ENCODE results near the gene PRDM11. TPM values are rescaled to one million over a fixed set of nuclear protein-coding genes. Genes with fewer than 3 reads are reported as not detected.

Gene PRDM11
- total RNA-seq, 1 experiment from 2014 or later: 8.1 TPM

DNA sequence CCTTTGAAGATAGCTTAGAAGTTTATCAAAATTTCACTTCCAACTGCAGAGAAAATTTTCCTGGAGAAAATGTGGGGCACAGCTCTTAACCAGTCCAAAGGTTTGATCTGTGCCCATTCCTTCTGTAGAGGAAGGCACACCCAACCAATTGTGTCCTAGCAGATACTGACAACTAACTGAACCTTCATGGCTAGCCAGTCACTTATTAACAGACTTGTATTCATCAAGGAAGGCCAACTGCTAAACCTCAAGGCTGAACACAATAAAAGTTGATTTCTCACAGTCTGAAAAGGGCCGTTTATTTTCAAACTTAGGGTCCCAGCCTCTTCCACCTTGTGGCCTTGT lies 120.2 kb downstream of the PRDM11 start:
- Mint-ChIP-seq H3K4me3 (ENCODE audit: low read depth, unreplicated experiment) (peak overlapping the region; percentile 9), H3K36me3 (ENCODE audit: insufficient read depth, unreplicated experiment) (peaks cover 9% of the 10 kb centered on the region), H3K9me3 (ENCODE audit: low read depth, unreplicated experiment) (no peaks in the 10 kb centered on the region), H3K27ac (ENCODE audit: unreplicated experiment) (peak overlapping the region; percentile 21), H3K27me3 (ENCODE audit: unreplicated experiment) (no peaks in the 10 kb centered on the region), H3K4me1 (ENCODE audit: low read depth, unreplicated experiment) (peaks cover 89% of the 10 kb centered on the region)
- TF ChIP-seq, protein P1, sequence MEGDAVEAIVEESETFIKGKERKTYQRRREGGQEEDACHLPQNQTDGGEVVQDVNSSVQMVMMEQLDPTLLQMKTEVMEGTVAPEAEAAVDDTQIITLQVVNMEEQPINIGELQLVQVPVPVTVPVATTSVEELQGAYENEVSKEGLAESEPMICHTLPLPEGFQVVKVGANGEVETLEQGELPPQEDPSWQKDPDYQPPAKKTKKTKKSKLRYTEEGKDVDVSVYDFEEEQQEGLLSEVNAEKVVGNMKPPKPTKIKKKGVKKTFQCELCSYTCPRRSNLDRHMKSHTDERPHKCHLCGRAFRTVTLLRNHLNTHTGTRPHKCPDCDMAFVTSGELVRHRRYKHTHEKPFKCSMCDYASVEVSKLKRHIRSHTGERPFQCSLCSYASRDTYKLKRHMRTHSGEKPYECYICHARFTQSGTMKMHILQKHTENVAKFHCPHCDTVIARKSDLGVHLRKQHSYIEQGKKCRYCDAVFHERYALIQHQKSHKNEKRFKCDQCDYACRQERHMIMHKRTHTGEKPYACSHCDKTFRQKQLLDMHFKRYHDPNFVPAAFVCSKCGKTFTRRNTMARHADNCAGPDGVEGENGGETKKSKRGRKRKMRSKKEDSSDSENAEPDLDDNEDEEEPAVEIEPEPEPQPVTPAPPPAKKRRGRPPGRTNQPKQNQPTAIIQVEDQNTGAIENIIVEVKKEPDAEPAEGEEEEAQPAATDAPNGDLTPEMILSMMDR (IDR thresholded peaks at IDR 0.05; ENCODE audit: unreplicated experiment): no peak
- CTCF ChIA-PET: interaction anchor here (0.8 kb wide), 1 partner anchor 16 kb away, joined by 3 read pairs; no protein-coding TSS in a partner anchor
- DNase-seq: no peak
- intact Hi-C loops (cut with micrococcal nuclease; ENCODE audit: unreplicated experiment): no loop called here
- BruUV-seq (replicated peaks): no TSS peak

DNA sequence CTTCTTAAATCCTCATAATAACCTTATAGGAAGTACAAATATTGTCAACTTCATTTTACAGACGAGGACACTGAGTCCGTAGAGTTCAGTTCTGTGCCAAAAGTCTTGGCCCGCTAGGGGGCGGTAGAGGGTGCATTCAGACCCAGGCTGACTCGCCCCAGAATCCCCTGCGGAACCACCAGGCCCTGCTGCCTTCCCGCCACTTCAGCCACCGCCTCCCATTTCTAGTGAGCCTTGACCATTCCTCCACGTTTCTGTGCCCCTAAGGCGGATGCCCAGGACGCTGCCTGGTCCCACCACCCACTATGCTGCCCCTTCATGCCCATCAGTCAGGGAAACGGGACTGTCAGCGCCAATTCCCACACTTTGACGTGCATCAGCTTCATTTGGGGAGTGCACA lies 120.6 kb downstream of the PRDM11 start:
- CTCF ChIA-PET: interaction anchor here (0.8 to 1.0 kb wide), 2 partner anchors 15 kb away, joined by 3 read pairs; no protein-coding TSS in a partner anchor
- Mint-ChIP-seq H3K27me3 (ENCODE audit: unreplicated experiment) (no peaks in the 10 kb centered on the region), H3K4me3 (ENCODE audit: low read depth, unreplicated experiment) (no peak overlapping the region), H3K9me3 (ENCODE audit: low read depth, unreplicated experiment) (no peaks in the 10 kb centered on the region), H3K36me3 (ENCODE audit: insufficient read depth, unreplicated experiment) (peaks cover 9% of the 10 kb centered on the region), H3K27ac (ENCODE audit: unreplicated experiment) (peak overlapping the region; percentile 48), H3K4me1 (ENCODE audit: low read depth, unreplicated experiment) (peaks cover 89% of the 10 kb centered on the region)
- TF ChIP-seq, protein P1 (IDR thresholded peaks at IDR 0.05; ENCODE audit: unreplicated experiment): peak; percentile 53
- BruUV-seq (replicated peaks): no TSS peak
- intact Hi-C loops (cut with micrococcal nuclease; ENCODE audit: unreplicated experiment): no loop called here
- peak; percentile 48 for DNase-seq

DNA sequence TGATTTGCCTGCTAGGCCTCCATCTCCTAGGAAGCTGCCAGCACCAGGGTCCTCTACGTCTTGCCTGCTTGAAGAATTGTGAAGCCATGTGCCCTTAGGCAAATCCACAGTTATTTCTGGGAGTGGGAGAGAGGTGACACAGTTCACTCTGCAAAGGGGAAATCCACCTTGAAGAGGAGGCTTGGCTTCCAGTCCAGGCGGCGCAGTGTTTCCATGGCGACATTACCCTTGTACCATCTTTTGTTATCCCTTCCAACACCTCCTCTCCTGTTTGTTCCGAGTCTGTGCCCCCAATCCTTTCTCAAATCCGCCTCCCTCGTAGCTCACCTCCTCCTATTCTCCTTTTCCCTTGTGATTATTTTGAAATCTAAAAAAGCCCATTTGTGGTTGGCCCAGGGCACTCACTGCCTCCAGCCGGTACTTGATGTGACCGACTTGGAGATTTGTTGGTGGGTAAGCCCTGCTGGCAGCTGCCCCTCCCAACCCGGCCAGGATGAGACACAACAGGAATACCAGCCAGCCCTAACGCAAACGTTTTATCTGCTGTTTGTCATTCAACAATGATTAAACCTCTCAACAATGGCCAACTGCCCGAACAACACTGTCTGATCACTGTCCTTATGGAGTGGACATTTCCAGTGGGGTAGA lies 121.3 kb downstream of the PRDM11 start:
- H3K9me3 Mint-ChIP-seq (ENCODE audit: low read depth, unreplicated experiment): no peaks in the 10 kb centered on the region
- H3K4me3 Mint-ChIP-seq (ENCODE audit: low read depth, unreplicated experiment): peak overlapping the region; percentile 8
- BruUV-seq (replicated peaks): no TSS peak
- peaks cover 89% of the 10 kb centered on the region for H3K4me1 Mint-ChIP-seq (ENCODE audit: low read depth, unreplicated experiment)
- TF ChIP-seq, protein P1 (IDR thresholded peaks at IDR 0.05; ENCODE audit: unreplicated experiment): no peak
- CTCF ChIA-PET: interaction anchor here (0.6 to 1.2 kb wide), 3 partner anchors 8 to 593 kb away, joined by 3 read pairs; no protein-coding TSS in a partner anchor
- H3K27ac Mint-ChIP-seq (ENCODE audit: unreplicated experiment): peak overlapping the region; percentile 48
- H3K27me3 Mint-ChIP-seq (ENCODE audit: unreplicated experiment): no peaks in the 10 kb centered on the region
- intact Hi-C loops (cut with micrococcal nuclease; ENCODE audit: unreplicated experiment): no loop called here
- peaks cover 9% of the 10 kb centered on the region for H3K36me3 Mint-ChIP-seq (ENCODE audit: insufficient read depth, unreplicated experiment)
- DNase-seq: no peak

DNA sequence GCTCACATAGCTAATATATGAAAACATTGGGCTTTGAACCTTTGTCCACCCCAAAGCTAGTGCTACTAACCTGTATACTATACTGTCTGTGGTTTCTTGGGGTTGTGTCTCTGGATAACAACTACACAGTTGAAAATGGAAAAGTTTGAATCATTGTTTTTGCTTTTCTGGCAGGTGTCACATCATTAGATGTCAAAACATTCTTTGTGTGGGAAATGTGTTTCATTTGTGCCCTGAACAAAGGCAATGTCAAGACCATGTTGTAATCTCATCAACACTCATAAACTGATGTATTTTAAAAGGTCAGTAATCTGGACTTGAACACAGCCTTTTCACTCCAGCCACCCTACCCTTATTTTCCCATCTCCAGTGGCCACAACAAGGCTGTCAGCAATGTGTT lies 123.2 kb downstream of the PRDM11 start:
- CTCF ChIA-PET: no interaction called here
- intact Hi-C loops (cut with micrococcal nuclease; ENCODE audit: unreplicated experiment): loop anchor here (2.0 kb wide), 1 partner anchor 15 kb away; no protein-coding TSS in a partner anchor
- no TSS peak for BruUV-seq (replicated peaks)
- TF ChIP-seq, protein P1 (IDR thresholded peaks at IDR 0.05; ENCODE audit: unreplicated experiment): no peak
- Mint-ChIP-seq H3K9me3 (ENCODE audit: low read depth, unreplicated experiment) (no peaks in the 10 kb centered on the region), H3K4me1 (ENCODE audit: low read depth, unreplicated experiment) (peaks cover 89% of the 10 kb centered on the region), H3K36me3 (ENCODE audit: insufficient read depth, unreplicated experiment) (peaks cover 7% of the 10 kb centered on the region), H3K27ac (ENCODE audit: unreplicated experiment) (no peak overlapping the region), H3K27me3 (ENCODE audit: unreplicated experiment) (no peaks in the 10 kb centered on the region), H3K4me3 (ENCODE audit: low read depth, unreplicated experiment) (no peak overlapping the region)
- no peak for DNase-seq
